Mesothelial cell of epicardium (in vitro differentiated cells): Measurements from ENCODE around the gene SIGMAR1. TPM values are rescaled to one million over a fixed set of nuclear protein-coding genes. Genes with fewer than 3 reads are reported as not detected.

Source experiments
- DNase-seq, 2 experiments: peaks; one replicate each; pipeline ENCODE4 v3.0.0; 2021; ENCODE audit warnings: low spot score in 2 of 2; ENCODE audit not compliant: unreplicated experiment in 2 of 2
- H3K27ac Mint-ChIP-seq: 2 replicates; pipeline ENCODE4 v1.8.0; 2021; ENCODE audit warnings: mixed read lengths
- H3K27me3 Mint-ChIP-seq: 2 replicates; pipeline ENCODE4 v1.8.0; 2021; ENCODE audit warnings: low read depth, mixed read lengths
- H3K36me3 Mint-ChIP-seq: 2 replicates; pipeline ENCODE4 v1.8.0; 2021; ENCODE audit warnings: mixed read lengths
- H3K4me1 Mint-ChIP-seq: 2 replicates; pipeline ENCODE4 v1.8.0; 2021; ENCODE audit warnings: mixed read lengths
- H3K4me3 Mint-ChIP-seq: 2 replicates; pipeline ENCODE4 v1.8.0; 2021; ENCODE audit warnings: mild to moderate bottlenecking, moderate library complexity, mixed read lengths
- H3K9me3 Mint-ChIP-seq: 2 replicates; pipeline ENCODE4 v1.8.0; 2021; ENCODE audit warnings: mixed read lengths
- CTCF ChIP-seq: fragments of 200-600 bp; sonication (generic); IDR thresholded peaks from one replicate; pipeline ENCODE4 v1.5.0; 2021; ENCODE audit warnings: antibody characterized with exemption; ENCODE audit not compliant: unreplicated experiment
- total RNA-seq: library from RNA; stranded (reverse); gene quantifications from 3 replicates; pipeline ENCODE4 v1.2.1, GENCODE V29; 2021

SIGMAR1 gene
- total RNA-seq, 1 donor from 2014 or later: 58.8 TPM

DNA sequence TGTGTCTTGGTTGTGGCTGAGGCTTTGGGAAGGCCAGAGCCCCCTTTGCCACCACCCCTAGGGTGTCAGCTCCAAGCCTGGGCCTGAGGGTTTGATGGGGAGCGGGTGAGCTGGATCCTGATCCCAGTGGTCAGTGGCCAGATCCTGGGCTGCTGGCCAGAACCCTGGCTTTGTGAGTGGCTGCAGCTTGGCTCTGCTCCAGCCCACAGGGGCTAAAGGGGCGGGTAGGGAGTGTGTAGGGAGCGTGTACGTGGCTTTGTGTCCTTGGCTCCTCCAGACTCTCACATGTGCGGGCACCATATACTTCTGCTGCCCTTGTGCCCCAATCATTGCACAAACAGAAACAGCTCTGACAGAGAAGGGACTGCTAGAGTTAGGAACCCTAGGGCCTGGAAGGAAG is 13.2 kb upstream of the SIGMAR1 start:
- Mint-ChIP-seq H3K4me3 (peak overlapping the region; percentile 71), H3K27ac (peak overlapping the region; percentile 84), H3K36me3 (peaks cover 6% of the 10 kb centered on the region)

DNA sequence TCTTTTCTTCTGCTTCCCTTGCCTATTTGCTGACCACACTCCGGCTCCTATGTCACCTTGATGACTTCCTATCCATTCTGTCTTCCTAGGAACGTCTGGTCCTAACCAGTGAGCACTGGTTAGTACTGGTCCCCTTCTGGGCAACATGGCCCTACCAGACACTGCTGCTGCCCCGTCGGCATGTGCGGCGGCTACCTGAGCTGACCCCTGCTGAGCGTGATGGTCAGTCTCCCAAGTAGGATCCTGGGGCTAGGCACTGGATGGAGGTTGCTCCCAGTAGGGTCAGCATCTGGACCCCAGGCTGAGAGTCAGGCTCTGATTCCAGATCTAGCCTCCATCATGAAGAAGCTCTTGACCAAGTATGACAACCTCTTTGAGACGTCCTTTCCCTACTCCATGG is 11.1 kb upstream of the SIGMAR1 start:
- H3K4me1 Mint-ChIP-seq: peaks cover 46% of the 10 kb centered on the region

More for the DNA sequence above, 13.2 kb upstream of the SIGMAR1 start:
- DNase-seq: no peak
- Mint-ChIP-seq H3K27me3 (no peaks in the 10 kb centered on the region), H3K4me1 (peaks cover 66% of the 10 kb centered on the region), H3K9me3 (no peaks in the 10 kb centered on the region)
- no peak for TF ChIP-seq CTCF

GRCh38 chr9:34647651-34648050 is 10.1 kb upstream of the SIGMAR1 start:
- H3K4me3 Mint-ChIP-seq: peak overlapping the region; percentile 87
- H3K4me1 Mint-ChIP-seq: peaks cover 39% of the 10 kb centered on the region
- DNase-seq: no peak
- H3K27ac Mint-ChIP-seq: peak overlapping the region; percentile 93
- TF ChIP-seq CTCF: no peak
- peaks cover 6% of the 10 kb centered on the region for H3K36me3 Mint-ChIP-seq
- H3K9me3 Mint-ChIP-seq: no peaks in the 10 kb centered on the region
- H3K27me3 Mint-ChIP-seq: no peaks in the 10 kb centered on the region

More for the DNA sequence above, 11.1 kb upstream of the SIGMAR1 start:
- H3K27me3 Mint-ChIP-seq: no peaks in the 10 kb centered on the region
- peaks cover 6% of the 10 kb centered on the region for H3K36me3 Mint-ChIP-seq
- no peak overlapping the region for H3K27ac Mint-ChIP-seq
- TF ChIP-seq CTCF: no peak
- H3K4me3 Mint-ChIP-seq: no peak overlapping the region
- no peaks in the 10 kb centered on the region for H3K9me3 Mint-ChIP-seq
- DNase-seq: no peak

DNA sequence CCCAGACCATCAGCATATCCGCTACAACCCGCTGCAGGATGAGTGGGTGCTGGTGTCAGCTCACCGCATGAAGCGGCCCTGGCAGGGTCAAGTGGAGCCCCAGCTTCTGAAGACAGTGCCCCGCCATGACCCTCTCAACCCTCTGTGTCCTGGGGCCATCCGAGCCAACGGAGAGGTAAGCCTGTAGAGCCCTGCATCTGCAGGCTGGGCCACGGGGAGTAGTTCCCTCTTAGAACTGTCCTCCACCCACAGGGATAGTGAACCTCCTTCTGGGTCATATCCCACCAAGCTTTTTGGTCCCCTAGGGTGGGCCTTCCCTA is 9.5 kb upstream of the SIGMAR1 start:
- H3K4me3 Mint-ChIP-seq: peak overlapping the region; percentile 87
- peak overlapping the region; percentile 93 for H3K27ac Mint-ChIP-seq
- no peaks in the 10 kb centered on the region for H3K27me3 Mint-ChIP-seq
- no peak for DNase-seq
- no peak for TF ChIP-seq CTCF
- no peaks in the 10 kb centered on the region for H3K9me3 Mint-ChIP-seq
- H3K4me1 Mint-ChIP-seq: peaks cover 33% of the 10 kb centered on the region
- H3K36me3 Mint-ChIP-seq: peaks cover 6% of the 10 kb centered on the region

DNA sequence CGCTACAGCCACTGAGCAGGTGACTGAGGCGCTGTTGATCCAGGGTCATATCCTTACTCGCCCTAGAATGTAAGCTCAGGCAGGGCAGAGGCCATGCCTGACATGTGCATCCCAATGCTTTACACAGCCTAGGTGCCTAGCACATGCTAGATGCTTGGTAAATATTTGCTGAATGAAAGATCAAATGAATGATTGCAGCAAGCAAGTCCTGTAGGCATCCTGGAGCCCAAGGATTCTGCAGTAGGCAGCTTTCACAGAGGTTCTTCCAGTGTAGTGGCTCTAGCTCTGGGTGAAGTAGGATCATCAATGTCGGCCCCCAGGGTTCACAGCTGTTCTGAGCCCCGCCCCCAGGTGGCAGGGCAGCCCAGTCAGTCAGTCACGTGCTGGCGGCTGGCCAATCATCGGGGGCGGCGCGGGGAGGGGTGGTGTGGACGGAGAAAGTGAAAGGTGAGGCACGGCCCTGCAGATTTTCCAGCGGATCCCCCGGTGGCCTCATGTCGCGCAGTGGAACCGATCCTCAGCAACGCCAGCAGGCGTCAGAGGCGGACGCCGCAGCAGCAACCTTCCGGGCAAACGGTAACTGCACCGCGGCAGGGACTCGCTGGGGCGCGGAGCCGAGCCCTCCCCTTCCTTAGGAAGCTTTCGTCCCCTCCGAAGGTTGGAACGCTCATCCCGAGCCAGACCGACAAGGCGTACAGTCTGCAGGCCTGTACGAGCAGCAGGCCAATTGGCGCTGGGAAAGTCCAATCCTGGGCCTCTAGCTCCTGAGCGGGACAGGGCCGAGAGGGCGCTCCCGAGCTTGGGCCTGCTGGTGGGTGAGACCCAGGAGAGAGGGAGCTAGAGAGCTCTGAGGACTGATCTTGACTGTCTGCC is 8.9 kb upstream of the SIGMAR1 start, which contains the start of gene GALT:
Gene GALT, plus strand, starts transcription at position 465 of the 873 bp plus-strand sequence. Its CDS starts 30 bp downstream, at position 495.
- no peaks in the 10 kb centered on the region for H3K27me3 Mint-ChIP-seq
- peaks cover 6% of the 10 kb centered on the region for H3K36me3 Mint-ChIP-seq
- H3K9me3 Mint-ChIP-seq: no peaks in the 10 kb centered on the region
- no peak for TF ChIP-seq CTCF
- H3K4me3 Mint-ChIP-seq: peak within 1 kb of the TSS; percentile 87
- H3K4me1 Mint-ChIP-seq: peaks cover 28% of the 10 kb centered on the region
- DNase-seq: peak; percentile 84 to 91
- peak within 1 kb of the TSS; percentile 93 for H3K27ac Mint-ChIP-seq
